Omental fat pad (tissue), 4 donors: ENCODE measurements around the gene RIOK2. TPM values are rescaled to one million over a fixed set of nuclear protein-coding genes. Genes with fewer than 3 reads are reported as not detected.

ENCODE experiments used
- ATAC-seq: fragments of 150-250 bp; one replicate; pipeline ENCODE4 v1.9.1; 2016; ENCODE audit warnings: mild to moderate bottlenecking, moderate library complexity; ENCODE audit not compliant: low FRiP score
- DNase-seq: peaks from one replicate; pipeline ENCODE4 v3.0.0-alpha.2; 2019; ENCODE audit warnings: low spot score
- CTCF ChIP-seq, 3 donors: fragments of 450-650 bp; IDR thresholded peaks; one replicate each; pipeline ENCODE4 v1.5.1; 2016 to 2017; ENCODE audit warnings: antibody characterized with exemption in 3 of 3, mild to moderate bottlenecking in 3 of 3, moderate library complexity in 2 of 3
- total RNA-seq, 4 donors: library from RNA; depleted of rRNA; stranded (reverse); fragments of >200 nt; gene quantifications; one replicate each; pipeline ENCODE4 v1.1.0, GENCODE V29; 2016

The RIOK2 gene
- total RNA-seq, 4 donors from 2014 or later, result 24.7 to 37.0 (median 28.0) TPM

- ATAC-seq (no peak), DNase-seq (no peak)
- TF ChIP-seq CTCF (IDR thresholded peaks at IDR 0.05), result no peak
Observed at GRCh38 chr5:97223596-97223995, 40.5 kb upstream of the RIOK2 start.

- no peak for DNase-seq
- no peak for TF ChIP-seq CTCF (IDR thresholded peaks at IDR 0.05)
- ATAC-seq, result no peak
Observed at GRCh38 chr5:97209343-97209742, 26.3 kb upstream of the RIOK2 start.

- no peak for ATAC-seq
- no peak for TF ChIP-seq CTCF (IDR thresholded peaks at IDR 0.05)
- DNase-seq, result no peak
Observed at GRCh38 chr5:97208714-97209113, 25.7 kb upstream of the RIOK2 start.

GRCh38 chr5:97208184-97208713, 25.2 kb upstream of the RIOK2 start:
- no peak for ATAC-seq
- TF ChIP-seq CTCF (IDR thresholded peaks at IDR 0.05), result no peak
- no peak for DNase-seq

- TF ChIP-seq CTCF (IDR thresholded peaks at IDR 0.05), result no peak
- DNase-seq (no peak), ATAC-seq (no peak)
Observed at GRCh38 chr5:97194366-97194765, 11.3 kb upstream of the RIOK2 start.

GRCh38 chr5:97193355-97193688, 10.3 kb upstream of the RIOK2 start:
- no peak for TF ChIP-seq CTCF (IDR thresholded peaks at IDR 0.05)
- ATAC-seq, result no peak
- no peak for DNase-seq

- ATAC-seq (no peak), DNase-seq (no peak)
- TF ChIP-seq CTCF (IDR thresholded peaks at IDR 0.05), result no peak
Observed at GRCh38 chr5:97192580-97193354, 9.7 kb upstream of the RIOK2 start.
